ENCODE measurements around the gene POU2F1. TPM values are rescaled to one million over a fixed set of nuclear protein-coding genes. Genes with fewer than 3 reads are reported as not detected.

Gene POU2F1
- total RNA-seq, 1 donor from 2014 or later = 68.0 TPM

- H3K4me3 ChIP-seq = no peak overlapping the region
- no peaks in the 10 kb centered on the region for H3K9me3 ChIP-seq (ENCODE audit: low read depth)
- peaks cover 5% of the 10 kb centered on the region for H3K4me1 ChIP-seq
- H3K4me2 ChIP-seq = no peak overlapping the region
- H3F3A ChIP-seq (ENCODE audit: low read depth) = no peaks in the 10 kb centered on the region
- H3K27ac ChIP-seq = no peak overlapping the region
- Mint-ChIP-seq H3K9me3 (peaks cover 22% of the 10 kb centered on the region), H3K27me3 (ENCODE audit: insufficient read depth, low read depth) (no peaks in the 10 kb centered on the region), H3K4me3 (no peak overlapping the region), H3K4me1 (peaks cover 10% of the 10 kb centered on the region), H3K27ac (no peak overlapping the region), H3K36me3 (no peaks in the 10 kb centered on the region)
- H3K79me2 ChIP-seq (ENCODE audit: low read depth) = no peaks in the 10 kb centered on the region
- no peak for DNase-seq (ENCODE audit: low spot score)
- no peaks in the 10 kb centered on the region for H3K36me3 ChIP-seq
- no peak overlapping the region for H2AFZ ChIP-seq (replicated peaks)
- H3K27me3 ChIP-seq = no peaks in the 10 kb centered on the region
- TF ChIP-seq EZH2phosphoT487 (IDR thresholded peaks at IDR 0.05) (no peak), EZH2 (IDR thresholded peaks at IDR 0.05) (no peak), CTCF (IDR thresholded peaks at IDR 0.05) (no peak)
- no peaks in the 10 kb centered on the region for H4K20me1 ChIP-seq (ENCODE audit: low read depth)
- H3K9ac ChIP-seq = no peak overlapping the region
These were observed 14.4 kb upstream of the POU2F1 start for GRCh38 chr1:167206166-167206835.

GRCh38 chr1:167207940-167208623, 12.6 kb upstream of the POU2F1 start:
- TF ChIP-seq EZH2phosphoT487 (IDR thresholded peaks at IDR 0.05) (no peak), CTCF (IDR thresholded peaks at IDR 0.05) (peak; percentile 42)
- Histone ChIP-seq H3K9ac (no peak overlapping the region), H3K27ac (no peak overlapping the region), H3K4me1 (peaks cover 5% of the 10 kb centered on the region), H3K4me3 (no peak overlapping the region), H2AFZ (replicated peaks) (no peak overlapping the region), H3K4me2 (no peak overlapping the region), H4K20me1 (ENCODE audit: low read depth) (no peaks in the 10 kb centered on the region), H3K9me3 (ENCODE audit: low read depth) (no peaks in the 10 kb centered on the region), H3F3A (ENCODE audit: low read depth) (no peaks in the 10 kb centered on the region), H3K36me3 (no peaks in the 10 kb centered on the region), H3K79me2 (ENCODE audit: low read depth) (no peaks in the 10 kb centered on the region), H3K27me3 (no peaks in the 10 kb centered on the region)
- H3K27ac Mint-ChIP-seq = no peak overlapping the region
- no peak for DNase-seq (ENCODE audit: low spot score)
- peaks cover 3% of the 10 kb centered on the region for H3K4me1 Mint-ChIP-seq
- H3K27me3 Mint-ChIP-seq (ENCODE audit: insufficient read depth, low read depth) = no peaks in the 10 kb centered on the region
- H3K36me3 Mint-ChIP-seq = no peaks in the 10 kb centered on the region
- no peak overlapping the region for H3K4me3 Mint-ChIP-seq
- H3K9me3 Mint-ChIP-seq = peaks cover 22% of the 10 kb centered on the region

- no peaks in the 10 kb centered on the region for H3K27me3 Mint-ChIP-seq (ENCODE audit: insufficient read depth, low read depth)
- H3K27ac Mint-ChIP-seq = no peak overlapping the region
- Histone ChIP-seq H3F3A (ENCODE audit: low read depth) (no peaks in the 10 kb centered on the region), H3K27ac (no peak overlapping the region), H3K4me1 (peaks cover 5% of the 10 kb centered on the region), H2AFZ (replicated peaks) (no peak overlapping the region), H3K36me3 (no peaks in the 10 kb centered on the region), H4K20me1 (ENCODE audit: low read depth) (no peaks in the 10 kb centered on the region), H3K27me3 (no peaks in the 10 kb centered on the region), H3K79me2 (ENCODE audit: low read depth) (no peaks in the 10 kb centered on the region), H3K4me2 (no peak overlapping the region), H3K9ac (no peak overlapping the region), H3K4me3 (no peak overlapping the region), H3K9me3 (ENCODE audit: low read depth) (no peaks in the 10 kb centered on the region)
- no peak overlapping the region for H3K4me3 Mint-ChIP-seq
- peaks cover 3% of the 10 kb centered on the region for H3K4me1 Mint-ChIP-seq
- H3K36me3 Mint-ChIP-seq = no peaks in the 10 kb centered on the region
- H3K9me3 Mint-ChIP-seq = peaks cover 22% of the 10 kb centered on the region
- no peak for TF ChIP-seq CTCF (IDR thresholded peaks at IDR 0.05)
- TF ChIP-seq EZH2phosphoT487 (IDR thresholded peaks at IDR 0.05) = no peak
- TF ChIP-seq EZH2 (IDR thresholded peaks at IDR 0.05) = no peak
- DNase-seq (ENCODE audit: low spot score) = no peak
These were observed 12.1 kb upstream of the POU2F1 start for GRCh38 chr1:167208624-167208976.

All from neural progenitor cell (in vitro differentiated cells).